ENCODE results near the gene TTL. TPM values are rescaled to one million over a fixed set of nuclear protein-coding genes. Genes with fewer than 3 reads are reported as not detected.
A peak's percentile ranks its signal among the peaks of the same experiment; 100 is the strongest.

The TTL gene
- total RNA-seq, 3 donors from 2014 or later (not counting 1 experiment from before 2014, with no cell fraction given): 14.3 to 26.8 (median 26.4) TPM

- H3K9me3 Mint-ChIP-seq: no peaks in the 10 kb centered on the region
- peak overlapping the region; percentile 99 for H3K4me3 Mint-ChIP-seq
- no peaks in the 10 kb centered on the region for H3K36me3 Mint-ChIP-seq
- intact Hi-C loops (cut with micrococcal nuclease): loop anchor here (1.0 to 5.0 kb wide), 3 partner anchors 62 to 246 kb away; partner anchors contain the start of genes POLR1B and ZC3H8
- Histone ChIP-seq H3K27me3 (ENCODE audit: control insufficient read depth, insufficient read depth, low read length) (no peaks in the 10 kb centered on the region), H3K9me3 (ENCODE audit: control insufficient read depth, insufficient read depth, low read length) (no peaks in the 10 kb centered on the region), H3K36me3 (ENCODE audit: control insufficient read depth, insufficient read depth, low read length) (no peaks in the 10 kb centered on the region), H3K4me3 (ENCODE audit: low read length) (peak overlapping the region; percentile 72), H3K27ac (ENCODE audit: low read length) (peak overlapping the region; percentile 77), H3K4me1 (ENCODE audit: control insufficient read depth, insufficient read depth, low read length) (peaks cover 22% of the 10 kb centered on the region)
- peak overlapping the region; percentile 83 to 87 for H3K27ac Mint-ChIP-seq
- no peaks in the 10 kb centered on the region for H3K27me3 Mint-ChIP-seq (ENCODE audit: low read depth in 2 of 2)
- no peak for TF ChIP-seq CTCF (IDR thresholded peaks at IDR 0.05)
- peaks cover 30% of the 10 kb centered on the region in 2 donors for H3K4me1 Mint-ChIP-seq
- ATAC-seq (no peak), DNase-seq (peak in 1 of 2 donors; percentile 64)
- WGBS (ENCODE audit: insufficient coverage): 10% methylated on average over 20 of the region's 20 CpGs
Measured at GRCh38 chr2:112480530-112481049, 1.4 kb upstream of the TTL start.

GRCh38 chr2:112481050-112481527, 867 bp upstream of the TTL start:
- peak overlapping the region; percentile 77 for H3K27ac ChIP-seq (ENCODE audit: low read length)
- H3K4me3 ChIP-seq (ENCODE audit: low read length): peak overlapping the region; percentile 72
- peaks cover 30% of the 10 kb centered on the region in 2 donors for H3K4me1 Mint-ChIP-seq
- H3K27ac Mint-ChIP-seq: peak overlapping the region; percentile 83 to 87
- peak; percentile 74 for TF ChIP-seq CTCF (IDR thresholded peaks at IDR 0.05)
- H3K9me3 Mint-ChIP-seq: no peaks in the 10 kb centered on the region
- H3K4me3 Mint-ChIP-seq: peak overlapping the region; percentile 99
- peak; percentile 76 to 82 (median 77) for ATAC-seq
- H3K36me3 ChIP-seq (ENCODE audit: control insufficient read depth, insufficient read depth, low read length): no peaks in the 10 kb centered on the region
- no peaks in the 10 kb centered on the region for H3K27me3 Mint-ChIP-seq (ENCODE audit: low read depth in 2 of 2)
- DNase-seq: peak; percentile 71 to 91
- under 1% methylated on average over 19 of the region's 19 CpGs for WGBS (ENCODE audit: insufficient coverage)
- H3K9me3 ChIP-seq (ENCODE audit: control insufficient read depth, insufficient read depth, low read length): no peaks in the 10 kb centered on the region
- intact Hi-C loops (cut with micrococcal nuclease): loop anchor here (1.0 to 5.0 kb wide), 3 partner anchors 62 to 245 kb away; partner anchors contain the start of genes POLR1B and ZC3H8
- H3K36me3 Mint-ChIP-seq: no peaks in the 10 kb centered on the region
- H3K4me1 ChIP-seq (ENCODE audit: control insufficient read depth, insufficient read depth, low read length): peaks cover 22% of the 10 kb centered on the region
- no peaks in the 10 kb centered on the region for H3K27me3 ChIP-seq (ENCODE audit: control insufficient read depth, insufficient read depth, low read length)

GRCh38 chr2:112482309-112483041, 519 bp downstream of the TTL start:
- no peaks in the 10 kb centered on the region for H3K36me3 Mint-ChIP-seq
- TF ChIP-seq CTCF (IDR thresholded peaks at IDR 0.05): no peak
- intact Hi-C loops (cut with micrococcal nuclease): loop anchor here (1.0 to 5.0 kb wide), 2 partner anchors 100 to 225 kb away; partner anchors contain the start of gene ZC3H8
- WGBS (ENCODE audit: insufficient coverage): under 1% methylated on average over 77 of the region's 77 CpGs
- no peaks in the 10 kb centered on the region for H3K27me3 ChIP-seq (ENCODE audit: control insufficient read depth, insufficient read depth, low read length)
- no peaks in the 10 kb centered on the region for H3K9me3 ChIP-seq (ENCODE audit: control insufficient read depth, insufficient read depth, low read length)
- no peaks in the 10 kb centered on the region for H3K27me3 Mint-ChIP-seq (ENCODE audit: low read depth in 2 of 2)
- H3K4me3 Mint-ChIP-seq: peak overlapping the region; percentile 98
- DNase-seq (peak in 1 of 2 donors; percentile 19), ATAC-seq (peak; percentile 6 to 21 (median 12))
- H3K27ac Mint-ChIP-seq: peak overlapping the region; percentile 75 to 83
- peaks cover 22% of the 10 kb centered on the region for H3K4me1 ChIP-seq (ENCODE audit: control insufficient read depth, insufficient read depth, low read length)
- H3K27ac ChIP-seq (ENCODE audit: low read length): peak overlapping the region; percentile 69
- peaks cover 30% of the 10 kb centered on the region in 2 donors for H3K4me1 Mint-ChIP-seq
- H3K36me3 ChIP-seq (ENCODE audit: control insufficient read depth, insufficient read depth, low read length): no peaks in the 10 kb centered on the region
- H3K4me3 ChIP-seq (ENCODE audit: low read length): peak overlapping the region; percentile 94
- H3K9me3 Mint-ChIP-seq: no peaks in the 10 kb centered on the region
